GM21515 (cell line): ENCODE data around the gene RBFOX2.

Experiments used
- ATAC-seq: cut with Tn5 transposase; IDR thresholded peaks from one replicate; pipeline ENCODE4 v1.9.1; 2021; ENCODE audit not compliant: unreplicated experiment

RBFOX2 gene

DNA sequence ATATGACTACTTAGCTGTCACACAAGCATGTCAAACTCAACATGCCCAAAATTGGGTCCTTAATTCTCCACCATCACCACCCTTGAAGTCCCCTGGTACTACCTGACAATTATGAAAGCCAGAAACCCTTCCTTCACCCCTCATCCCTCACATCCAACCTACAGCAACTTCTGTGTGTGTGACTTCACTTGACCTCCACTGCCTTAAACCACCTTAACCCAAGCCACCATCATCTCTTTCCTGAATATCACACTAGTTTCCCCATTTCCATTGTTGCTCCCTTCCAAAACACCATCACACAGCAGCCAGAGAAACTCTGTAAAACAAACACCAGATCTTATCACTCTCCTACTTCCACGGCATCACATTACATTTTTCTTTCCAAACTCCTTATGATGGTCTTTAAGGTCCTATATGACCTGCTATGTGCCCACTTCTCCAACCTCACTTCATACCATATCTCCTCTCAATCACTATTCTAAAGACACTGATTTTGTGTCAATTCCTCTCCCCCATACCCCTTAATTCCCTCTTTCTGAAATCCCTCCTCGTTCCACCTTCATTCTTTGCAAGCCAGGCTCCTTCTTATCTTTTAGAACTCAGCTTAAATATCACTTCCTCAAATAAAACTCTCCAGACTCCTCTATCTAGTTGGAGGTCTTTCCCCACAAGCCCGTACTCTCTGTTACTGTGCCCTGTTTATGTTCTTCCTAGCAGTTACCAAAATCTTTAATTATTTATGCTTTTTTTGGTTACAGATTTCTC is 124.9 kb downstream of the RBFOX2 start:
- ATAC-seq: no peak

DNA sequence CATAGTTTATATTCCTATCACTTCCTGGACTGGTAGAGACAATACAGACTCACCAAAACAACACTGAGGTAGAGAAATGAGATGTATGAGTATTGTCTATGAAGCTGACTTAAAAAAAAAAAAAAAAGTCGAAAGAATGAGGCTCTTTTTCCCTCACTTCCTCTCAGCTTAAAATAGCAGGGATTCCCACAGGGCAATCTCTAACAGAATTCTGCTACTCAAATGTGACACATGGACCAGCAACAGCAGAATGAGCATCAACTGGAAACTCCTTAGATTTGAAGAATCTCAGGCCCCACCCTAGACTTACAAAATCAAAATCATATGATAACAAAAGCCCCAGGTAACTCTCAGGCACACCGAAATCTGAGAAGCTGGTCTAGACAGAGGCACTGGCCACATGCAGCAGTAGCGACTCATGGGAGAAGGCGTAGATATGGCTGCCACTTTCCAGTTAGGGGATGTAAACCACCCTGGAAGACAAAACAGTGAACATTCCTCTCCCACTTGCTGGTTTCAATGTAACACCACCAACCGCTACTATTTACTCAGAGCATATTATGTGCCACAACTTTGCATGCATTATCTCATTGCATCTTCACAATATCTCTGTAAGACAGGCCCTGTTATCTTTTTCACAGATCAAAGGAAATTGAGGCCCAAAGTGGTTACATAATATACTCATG is 128.0 kb downstream of the RBFOX2 start:
- ATAC-seq: no peak

DNA sequence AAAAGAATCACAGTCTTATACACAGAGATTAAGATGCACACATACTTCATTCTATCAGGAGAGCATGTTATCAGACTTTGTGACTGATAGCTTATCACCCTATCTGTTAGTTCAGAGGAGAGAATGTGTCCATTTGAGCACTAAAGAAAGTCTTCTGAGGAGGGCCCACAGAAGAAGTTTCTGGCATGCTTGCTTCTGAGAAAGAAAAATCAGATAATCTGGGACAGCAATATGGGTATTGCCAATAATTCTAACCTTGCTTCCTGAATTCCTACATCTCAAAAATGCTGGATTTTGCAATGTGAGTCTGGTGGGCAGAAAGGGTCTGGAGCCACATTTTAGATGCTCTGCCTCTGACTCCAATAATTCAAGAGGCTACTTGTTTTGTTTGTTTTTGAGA is 128.9 kb downstream of the RBFOX2 start:
- no peak for ATAC-seq

DNA sequence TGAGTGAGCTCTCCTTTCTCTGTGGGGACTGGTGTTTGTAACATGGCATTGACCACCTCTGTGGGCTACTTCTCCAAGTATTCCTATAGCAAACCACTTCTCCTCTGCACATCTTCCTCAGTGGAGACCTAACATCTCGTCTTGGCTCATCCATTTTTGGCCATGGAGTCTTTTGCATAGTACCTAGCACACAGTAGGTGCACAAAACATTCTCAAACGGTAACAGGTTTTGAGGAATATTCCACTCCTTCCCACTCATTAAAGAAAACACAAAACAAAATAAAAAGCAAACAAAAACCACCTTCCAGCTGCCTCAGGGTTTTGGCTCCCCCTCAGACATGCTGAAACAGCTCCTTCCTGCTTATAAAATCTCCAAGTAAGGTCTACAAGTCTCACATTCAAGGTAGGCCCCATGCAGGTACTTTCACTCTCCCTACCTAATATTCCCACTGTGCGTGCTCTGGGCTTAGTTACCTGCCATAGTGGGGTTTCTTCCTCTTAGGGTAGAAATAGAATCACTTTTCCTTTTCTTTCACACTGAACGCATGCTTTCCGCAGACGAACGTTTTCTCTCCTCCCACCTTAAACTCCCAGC is 132.4 kb downstream of the RBFOX2 start:
- ATAC-seq: no peak

DNA sequence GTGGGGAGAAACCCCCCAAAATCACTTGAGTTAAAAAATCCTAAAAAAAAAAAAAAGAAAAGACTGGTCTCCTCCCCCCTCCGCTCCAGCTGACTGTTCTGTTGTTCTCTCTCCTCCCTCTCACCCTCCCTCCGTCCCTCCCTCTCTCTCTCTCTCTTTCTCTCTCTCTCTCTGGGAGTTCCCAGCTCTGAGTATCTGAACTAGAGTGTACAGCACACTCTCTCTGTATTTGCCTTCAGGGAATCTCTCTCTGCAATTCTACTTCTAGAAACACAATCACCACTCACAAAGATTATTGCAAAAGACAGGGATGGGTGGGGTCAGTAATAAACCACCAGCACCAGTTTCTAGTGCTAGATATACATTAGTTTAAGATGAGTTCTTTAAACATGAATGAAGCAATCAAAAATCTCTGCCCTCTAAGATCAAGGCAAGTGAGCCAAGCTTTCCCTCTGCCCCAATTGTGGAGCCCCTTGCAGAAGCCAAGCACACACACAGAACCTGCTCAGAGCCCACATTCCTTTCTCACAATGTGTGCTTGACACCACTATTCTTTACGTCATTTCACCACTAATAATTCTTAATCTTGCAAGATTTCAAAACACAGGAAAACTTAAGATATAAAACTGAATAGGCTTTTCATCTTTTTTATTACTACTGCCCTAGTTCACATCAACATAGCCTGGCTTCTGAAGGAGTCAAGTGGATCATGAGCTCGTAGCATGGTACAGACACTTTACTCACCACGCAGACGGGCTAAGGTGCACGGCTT is 133.5 kb downstream of the RBFOX2 start:
- no peak for ATAC-seq

DNA sequence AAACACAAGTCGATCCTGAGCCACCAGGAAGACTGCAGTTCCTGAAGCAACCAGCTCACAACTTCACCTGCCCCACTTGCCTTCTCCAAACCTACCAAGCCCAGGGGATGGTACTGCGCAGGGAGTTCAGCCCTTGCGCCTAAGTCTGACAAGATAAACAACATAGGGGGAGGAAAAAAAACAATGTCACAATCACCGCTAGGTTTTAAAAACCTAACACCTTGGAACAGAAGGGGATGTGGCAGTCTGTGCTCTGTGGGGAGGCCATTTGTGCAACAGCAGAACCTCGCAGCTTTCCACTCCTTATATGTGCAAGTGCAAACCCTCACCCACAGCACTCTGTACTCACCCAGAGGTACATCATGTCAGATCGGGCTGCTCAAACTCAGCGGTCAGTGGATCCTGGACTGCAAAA is 134.2 kb downstream of the RBFOX2 start:
- ATAC-seq: no peak

DNA sequence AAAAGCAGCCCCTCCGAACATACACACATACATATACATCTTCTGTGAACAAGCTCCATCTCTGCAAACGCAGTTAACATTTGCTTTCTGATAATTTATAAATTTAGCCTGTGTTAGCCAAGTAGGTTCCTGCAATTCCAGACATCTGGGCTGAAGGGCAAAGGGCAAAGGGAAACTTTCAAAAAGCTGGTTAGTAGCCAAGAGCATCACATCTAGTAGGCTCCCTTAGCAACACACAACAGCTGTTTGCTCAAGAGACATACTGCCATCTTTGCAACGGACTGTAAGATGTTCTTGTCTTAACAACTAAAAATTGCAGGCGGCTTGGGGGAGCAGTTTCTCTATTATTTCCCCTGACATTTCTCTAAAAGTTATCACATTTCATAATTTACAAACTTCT is 134.9 kb downstream of the RBFOX2 start:
- ATAC-seq: no peak

DNA sequence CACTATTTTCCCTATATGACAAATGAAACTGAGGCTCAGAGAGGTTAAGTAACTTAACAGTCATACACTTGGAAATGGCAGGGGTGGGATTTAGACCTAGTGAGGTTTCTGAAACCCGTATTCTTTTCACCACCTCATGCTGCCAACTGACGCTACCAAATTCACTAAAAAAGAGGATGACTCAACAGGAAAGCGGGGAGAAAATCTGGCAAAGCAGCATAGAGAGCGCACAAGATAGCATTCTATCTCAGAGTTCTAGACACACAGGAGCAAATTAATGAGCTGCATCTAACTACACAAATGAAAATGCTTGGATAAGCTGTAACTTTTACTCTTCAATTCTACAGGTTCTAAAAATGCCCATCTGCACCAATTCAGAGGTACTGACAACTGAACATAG is 136.4 kb downstream of the RBFOX2 start:
- ATAC-seq: no peak

DNA sequence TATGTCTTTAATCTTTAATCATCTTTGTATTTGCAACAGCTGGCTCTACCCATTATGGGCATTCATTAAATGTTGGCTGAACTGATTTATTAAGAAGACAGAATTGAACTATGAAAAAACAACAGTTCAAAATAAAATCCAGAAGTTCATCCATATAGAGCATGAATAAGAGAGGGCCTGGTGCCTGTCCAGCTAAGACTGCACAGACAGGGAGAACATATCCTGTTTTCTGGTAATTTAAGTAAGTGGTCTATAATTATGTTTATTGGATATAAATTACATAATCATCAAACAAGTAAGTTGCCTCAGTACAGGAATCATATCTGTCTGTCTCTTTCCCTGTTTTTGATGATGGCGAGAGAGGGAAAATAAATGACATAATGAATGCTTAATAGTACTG is 137.2 kb downstream of the RBFOX2 start:
- no peak for ATAC-seq

DNA sequence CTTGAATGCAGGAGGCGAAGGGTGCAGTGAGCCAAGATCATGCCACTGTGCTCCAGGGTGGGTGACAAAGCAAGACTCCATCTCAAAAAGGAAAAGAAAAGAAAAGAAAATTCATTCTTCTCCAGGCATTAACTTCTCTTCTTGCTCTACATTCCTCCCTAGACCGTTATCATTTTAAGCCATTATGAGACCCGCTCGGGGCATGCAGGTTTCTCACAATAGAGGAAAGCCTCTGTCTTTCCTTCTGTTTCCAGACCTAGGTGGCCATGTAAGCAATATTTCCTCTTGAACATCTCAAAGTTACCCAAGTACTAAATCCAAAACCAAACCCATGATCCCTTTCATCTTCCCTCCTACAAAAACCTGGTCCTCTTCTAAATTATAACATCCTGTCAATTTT is 139.6 kb downstream of the RBFOX2 start:
- ATAC-seq: no peak

DNA sequence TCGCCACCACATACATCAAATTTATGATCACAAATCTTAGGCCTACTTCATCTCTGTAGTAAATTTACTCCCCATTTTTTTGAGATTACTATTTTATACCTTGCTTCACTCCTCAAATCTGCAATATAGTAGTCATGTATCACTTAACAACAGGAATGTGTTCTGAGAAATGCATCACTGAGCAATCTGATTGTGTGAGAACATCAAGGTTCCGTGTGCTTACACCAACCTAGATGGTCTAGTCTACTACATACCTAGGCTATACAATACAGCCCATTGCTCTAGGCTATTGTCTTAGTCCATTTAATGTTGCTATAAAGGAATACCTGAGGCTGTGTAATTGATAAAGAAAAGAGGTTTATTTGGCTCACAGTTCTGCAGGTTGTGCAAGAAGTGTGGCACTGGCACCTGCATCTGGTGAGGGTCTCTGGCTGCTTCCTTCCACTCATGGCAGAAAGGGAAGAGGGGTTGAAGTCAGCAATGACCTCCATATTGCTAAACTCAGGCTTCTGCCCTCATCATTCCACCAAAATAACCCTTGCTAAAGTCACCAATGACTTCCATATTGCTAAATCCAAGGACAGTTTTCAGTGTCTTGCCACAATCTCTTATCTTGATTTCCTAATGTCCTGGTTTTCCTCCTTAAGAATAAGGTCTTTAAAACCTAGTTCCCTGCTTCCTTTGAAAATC is 140.3 kb downstream of the RBFOX2 start:
- no peak for ATAC-seq

DNA sequence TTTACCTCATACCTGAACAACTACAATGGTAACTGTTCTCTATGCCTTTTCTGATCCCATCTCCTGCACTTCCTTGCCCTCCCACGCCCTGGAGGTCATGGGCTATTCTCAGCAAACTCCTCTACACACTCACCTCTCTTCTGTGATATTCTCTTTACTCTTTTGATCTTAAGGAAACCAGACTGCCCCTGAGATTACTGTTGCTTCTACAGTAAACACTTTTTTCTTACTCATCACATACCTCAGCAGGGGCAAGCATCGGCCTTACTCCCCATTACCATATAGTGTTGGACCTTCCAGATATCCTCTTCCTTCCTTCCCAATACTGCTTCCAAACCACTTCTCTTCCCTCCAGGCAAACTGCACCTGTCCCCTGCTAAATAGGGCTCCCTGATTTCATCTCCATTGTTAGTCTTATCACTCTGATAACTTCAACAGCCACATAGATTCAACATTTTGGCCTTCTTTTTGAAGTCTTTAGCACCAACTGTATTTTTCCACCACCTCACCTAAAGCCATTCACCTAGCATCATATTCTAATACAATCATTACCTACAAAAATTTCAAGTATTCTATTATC is 141.2 kb downstream of the RBFOX2 start:
- no peak for ATAC-seq

DNA sequence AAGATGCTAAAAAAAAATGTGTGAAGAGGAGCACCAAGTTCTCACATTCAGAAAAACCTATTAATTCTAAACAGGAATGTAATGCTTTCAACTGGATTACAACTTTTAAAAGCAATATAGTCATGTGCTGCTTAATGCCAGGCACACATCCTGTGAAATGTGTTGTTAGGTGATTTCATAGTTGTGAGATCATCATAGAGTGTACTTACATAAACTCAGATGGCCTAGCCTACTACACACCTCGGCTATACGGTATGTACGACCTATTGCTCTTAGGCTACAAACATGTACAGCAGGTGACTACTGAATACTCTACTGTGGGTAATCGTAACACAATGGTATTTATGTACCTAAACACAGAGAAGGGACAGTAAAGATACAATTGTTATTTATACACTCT is 142.3 kb downstream of the RBFOX2 start:
- no peak for ATAC-seq

DNA sequence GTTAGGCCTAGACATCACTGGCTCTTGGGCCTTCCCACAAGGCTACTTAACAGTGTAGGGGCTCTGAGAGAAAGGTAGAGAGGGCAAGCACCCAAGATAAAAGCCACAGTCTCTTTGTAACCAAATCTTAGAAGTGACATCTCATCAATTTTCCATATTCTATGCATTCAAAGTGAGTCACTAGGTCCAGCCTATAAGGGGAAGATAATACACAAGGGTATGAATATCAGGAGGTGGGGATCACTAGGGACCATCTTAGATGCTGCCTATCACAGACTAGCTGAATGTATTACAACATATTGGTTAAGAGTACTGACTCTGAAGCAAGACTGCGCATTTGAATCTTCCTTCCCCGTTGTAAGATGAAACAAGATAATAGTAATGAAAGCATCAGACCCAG is 144.1 kb downstream of the RBFOX2 start:
- ATAC-seq: no peak

DNA sequence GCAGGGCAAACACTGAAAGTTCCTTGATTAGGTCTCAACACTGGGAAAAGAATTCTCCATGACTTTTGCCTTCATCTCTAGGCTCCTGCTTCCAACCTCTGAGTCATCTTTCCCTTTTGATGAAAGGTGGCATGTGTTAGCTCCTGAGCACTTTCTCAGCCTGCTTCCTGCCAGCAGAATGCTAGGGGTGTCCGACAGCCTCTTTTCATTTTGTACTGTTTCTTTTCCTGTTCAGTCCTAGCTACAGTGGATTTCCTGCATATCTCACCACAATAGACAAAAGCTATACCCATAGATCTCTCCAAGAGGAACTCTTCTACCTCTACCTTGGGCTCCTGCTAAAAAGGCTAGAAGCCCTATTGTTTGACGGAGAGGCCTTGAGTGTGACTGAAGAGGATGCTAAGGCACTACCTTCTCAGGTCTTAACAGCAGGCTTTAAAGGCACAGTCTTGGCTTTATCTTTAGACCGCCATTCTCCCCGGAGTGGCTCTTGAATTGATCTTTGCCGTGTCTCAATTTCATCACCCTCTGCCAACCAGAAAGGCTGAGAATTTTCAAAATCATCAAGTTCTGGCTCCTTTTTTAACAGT is 145.5 kb downstream of the RBFOX2 start:
- ATAC-seq: no peak

DNA sequence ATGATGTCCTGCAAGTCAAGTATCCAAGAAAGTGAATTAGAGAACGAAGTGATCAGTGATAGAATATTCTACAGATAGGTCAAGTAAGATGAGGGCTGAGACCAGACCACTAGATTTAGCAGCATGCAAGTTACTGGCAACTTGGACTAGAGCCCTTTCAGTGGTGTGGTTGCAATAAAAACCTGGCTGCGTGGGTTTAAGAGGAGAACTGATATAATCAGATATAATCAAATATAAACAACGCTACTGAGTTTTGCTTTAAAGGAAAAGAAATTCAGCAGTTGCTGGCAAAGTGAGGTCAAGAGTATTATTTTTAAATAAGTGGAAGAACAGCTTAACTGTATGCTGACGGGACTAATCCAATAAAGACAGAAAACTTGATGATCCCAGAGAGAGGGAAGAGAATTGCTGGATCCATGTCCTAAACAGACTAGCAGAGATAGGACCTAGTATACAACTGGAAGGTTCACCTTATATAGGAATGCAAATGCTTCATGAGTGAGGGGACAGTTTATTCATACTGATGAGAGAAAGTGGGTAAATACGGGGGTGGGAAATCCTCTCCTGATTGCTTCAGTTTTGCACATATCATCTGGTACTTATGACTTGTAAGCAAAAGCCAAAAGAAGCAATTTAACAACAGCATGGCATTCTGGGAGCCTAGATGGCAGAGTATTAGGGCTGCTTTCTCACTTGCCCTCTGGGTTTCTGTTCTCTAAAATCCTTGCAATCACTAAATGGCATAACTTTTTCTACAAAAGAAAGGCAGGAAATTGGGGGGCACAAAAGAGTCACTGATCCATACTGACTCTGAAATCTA is 146.2 kb downstream of the RBFOX2 start:
- ATAC-seq: no peak

DNA sequence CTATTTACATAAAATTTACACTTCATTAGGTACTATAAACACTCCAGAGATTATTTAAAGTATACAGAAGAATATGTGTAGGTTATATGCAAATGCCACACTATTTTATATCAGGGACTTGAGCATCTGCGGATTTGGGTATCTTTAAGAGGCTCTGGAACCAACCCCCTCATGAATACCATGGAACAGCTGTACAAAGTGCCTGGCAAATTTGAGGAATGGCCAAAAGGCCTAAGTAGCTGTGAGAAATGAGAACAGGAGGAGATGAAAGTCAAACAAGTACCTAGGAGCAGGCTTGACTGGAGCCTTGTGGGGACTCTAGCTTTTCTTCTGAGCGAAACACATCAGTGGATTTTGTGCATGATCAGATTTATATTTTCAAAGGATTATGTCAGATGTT is 149.3 kb downstream of the RBFOX2 start:
- ATAC-seq: no peak

DNA sequence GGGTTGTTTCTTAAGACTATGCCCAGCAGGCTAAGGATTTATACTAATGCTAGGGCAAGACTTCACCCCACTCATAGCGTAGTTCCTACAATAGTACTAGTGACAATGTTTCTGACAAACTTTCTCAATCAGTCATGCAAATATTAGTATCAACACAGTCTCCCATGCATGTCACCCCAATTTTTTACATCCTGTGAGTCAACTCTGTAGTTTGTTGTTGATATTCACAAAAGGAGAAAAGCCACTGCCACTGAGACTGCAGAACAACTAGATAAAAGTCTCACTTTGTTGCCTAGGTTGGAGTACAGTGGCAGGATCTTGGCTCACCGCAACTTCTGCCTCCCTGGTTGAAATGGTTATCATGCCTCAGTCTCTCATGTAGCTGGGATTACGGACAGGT is 155.2 kb downstream of the RBFOX2 start:
- no peak for ATAC-seq

DNA sequence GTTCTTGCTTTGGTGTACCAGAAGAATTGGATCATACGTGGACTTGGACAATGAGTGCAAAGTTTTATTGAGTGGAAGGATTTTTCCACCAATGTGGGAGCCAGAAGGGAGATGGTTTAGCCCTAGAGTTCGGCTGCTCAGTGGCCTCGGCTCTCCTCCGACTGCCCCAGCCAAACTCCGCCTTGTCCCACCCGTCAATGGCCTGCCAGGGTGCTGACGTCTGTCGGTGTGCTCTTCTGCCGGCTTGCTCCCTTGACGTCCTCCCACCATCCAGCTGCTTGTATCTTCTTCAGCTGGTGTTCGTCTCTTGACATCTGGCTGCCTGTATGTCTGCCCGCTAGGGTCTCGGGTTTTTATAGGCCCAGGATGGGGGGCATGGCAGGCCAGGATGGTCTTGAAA is 156.2 kb downstream of the RBFOX2 start:
- ATAC-seq: no peak
